CD8-positive, alpha-beta memory T cell (primary cell): Measurements from ENCODE around the gene SREBF1. TPM values are rescaled to one million over a fixed set of nuclear protein-coding genes. Genes with fewer than 3 reads are reported as not detected.
A peak's percentile ranks its signal among the peaks of the same experiment; 100 is the strongest.

Experiments used
- CTCF ChIA-PET: fragments of 350-600 bp; sonication (Branson Sonifier 250); formaldehyde crosslinking; loops from one replicate; lab custom pipeline; 2021; ENCODE audit warnings: antibody characterized with exemption; lab: Charles Lee
- POLR2A ChIA-PET: fragments of 350-600 bp; sonication (Branson Sonifier 250); formaldehyde crosslinking; loops from one replicate; lab custom pipeline; 2021; ENCODE audit warnings: antibody characterized with exemption; lab: Charles Lee
- DNase-seq, 5 donors: peaks; one replicate each; pipeline versions ENCODE4 v3.0.0 to v3.0.0-alpha.2; 2020 to 2022; ENCODE audit warnings: mixed read lengths in 1 of 5
- H3K27ac ChIP-seq: one replicate; pipeline ENCODE4 v1.7.0; 2013; ENCODE audit warnings: low read depth, mild to moderate bottlenecking, low read length, moderate library complexity
- H3K27me3 ChIP-seq: 2 replicates; pipeline ENCODE4 v1.7.0; 2013; ENCODE audit warnings: low read length, mild to moderate bottlenecking; ENCODE audit not compliant: insufficient read depth, poor library complexity, severe bottlenecking
- H3K36me3 ChIP-seq: 2 replicates; pipeline ENCODE4 v1.7.0; 2013; ENCODE audit warnings: mild to moderate bottlenecking, low read length, moderate library complexity; ENCODE audit not compliant: insufficient read depth
- H3K4me1 ChIP-seq: 2 replicates; pipeline ENCODE4 v1.7.0; 2013; ENCODE audit warnings: mild to moderate bottlenecking, low read length, moderate library complexity; ENCODE audit not compliant: insufficient read depth
- H3K4me3 ChIP-seq: 2 replicates; pipeline ENCODE4 v1.7.0; 2013; ENCODE audit warnings: mild to moderate bottlenecking, low read length
- H3K9me3 ChIP-seq: 2 replicates; pipeline ENCODE4 v1.7.0; 2013; ENCODE audit warnings: mild to moderate bottlenecking, low read length
- H3K27ac Mint-ChIP-seq, 8 donors: one replicate each; pipeline ENCODE4 v1.8.0; 2020 to 2021; ENCODE audit warnings: mixed read lengths in 8 of 8, mild to moderate bottlenecking in 6 of 8, inconsistent platforms in 3 of 8, moderate library complexity in 3 of 8
- H3K27me3 Mint-ChIP-seq, 2 donors: one replicate each; pipeline ENCODE4 v1.8.0; 2020 to 2021; ENCODE audit warnings: mixed read lengths in 2 of 2, mild to moderate bottlenecking in 1 of 2, moderate library complexity in 1 of 2
- H3K36me3 Mint-ChIP-seq, 3 donors: one replicate each; pipeline ENCODE4 v1.8.0; 2020 to 2021; ENCODE audit warnings: mixed read lengths in 3 of 3, inconsistent platforms in 1 of 3, mild to moderate bottlenecking in 1 of 3
- H3K4me1 Mint-ChIP-seq, 3 donors: one replicate each; pipeline ENCODE4 v1.8.0; 2020 to 2021; ENCODE audit warnings: mixed read lengths in 3 of 3, inconsistent platforms in 1 of 3, mild to moderate bottlenecking in 1 of 3
- H3K4me3 Mint-ChIP-seq, 7 donors: one replicate each; pipeline ENCODE4 v1.8.0; 2020 to 2021; ENCODE audit warnings: mixed read lengths in 7 of 7, mild to moderate bottlenecking in 6 of 7, moderate library complexity in 4 of 7, inconsistent platforms in 2 of 7
- H3K9me3 Mint-ChIP-seq, 5 donors: one replicate each; pipeline ENCODE4 v1.8.0; 2020 to 2022; ENCODE audit warnings: mixed read lengths in 5 of 5, mild to moderate bottlenecking in 3 of 5, moderate library complexity in 2 of 5, inconsistent platforms in 1 of 5
- polyA plus RNA-seq: library from polyadenylated mRNA; unstranded; fragments of 300-500 nt; fragmentation: Illumina TruSeq; gene quantifications from one replicate; pipeline ENCODE4 v1.2.3, GENCODE V29; 2021
- total RNA-seq, 2 experiments: library from RNA; stranded (reverse); gene quantifications; one replicate each; pipeline ENCODE4 v1.2.3, GENCODE V29; 2021

SREBF1 gene
- total and polyA plus RNA-seq, 3 experiments from 2014 or later: 16.4 to 29.6 (median 27.2) TPM

- no peak overlapping the region for H3K4me3 Mint-ChIP-seq
- POLR2A ChIA-PET: no interaction called here
- peak overlapping the region in 1 of 8 donors; percentile 36 for H3K27ac Mint-ChIP-seq
Measured at GRCh38 chr17:17866897-17867296, 30.1 kb upstream of the SREBF1 start.

GRCh38 chr17:17866425-17866824 is 29.6 kb upstream of the SREBF1 start:
- Histone ChIP-seq H3K9me3 (no peaks in the 10 kb centered on the region), H3K4me3 (no peak overlapping the region), H3K36me3 (peaks cover 9% of the 10 kb centered on the region), H3K27ac (no peak overlapping the region), H3K4me1 (peaks cover 11% of the 10 kb centered on the region), H3K27me3 (no peaks in the 10 kb centered on the region)
- Mint-ChIP-seq H3K27me3 (no peaks in the 10 kb centered on the region), H3K36me3 (peaks cover 0 to 45% (median 8%) of the 10 kb centered on the region in 3 donors), H3K4me1 (peaks cover 11 to 18% (median 14%) of the 10 kb centered on the region in 3 donors), H3K4me3 (no peak overlapping the region), H3K9me3 (no peaks in the 10 kb centered on the region), H3K27ac (no peak overlapping the region)
- ChIA-PET POLR2A (no interaction called here), CTCF (interaction anchor here (1.7 kb wide), 1 partner anchor 54 kb away, joined by 4 read pairs; no protein-coding TSS in a partner anchor)
- no peak for DNase-seq

More at GRCh38 chr17:17866897-17867296, 30.1 kb upstream of the SREBF1 start:
- Histone ChIP-seq H3K4me1 (peaks cover 11% of the 10 kb centered on the region), H3K9me3 (no peaks in the 10 kb centered on the region), H3K4me3 (no peak overlapping the region), H3K27me3 (no peaks in the 10 kb centered on the region), H3K36me3 (peaks cover 9% of the 10 kb centered on the region), H3K27ac (no peak overlapping the region)
- peaks cover 11 to 18% (median 14%) of the 10 kb centered on the region in 3 donors for H3K4me1 Mint-ChIP-seq
- H3K27me3 Mint-ChIP-seq: no peaks in the 10 kb centered on the region
- CTCF ChIA-PET: interaction anchor here (1.2 to 1.7 kb wide), 2 partner anchors 54 kb away, joined by 3 to 4 read pairs; no protein-coding TSS in a partner anchor
- H3K36me3 Mint-ChIP-seq: peaks cover 0 to 42% (median 7%) of the 10 kb centered on the region in 3 donors
- no peaks in the 10 kb centered on the region for H3K9me3 Mint-ChIP-seq
- DNase-seq: no peak

DNA sequence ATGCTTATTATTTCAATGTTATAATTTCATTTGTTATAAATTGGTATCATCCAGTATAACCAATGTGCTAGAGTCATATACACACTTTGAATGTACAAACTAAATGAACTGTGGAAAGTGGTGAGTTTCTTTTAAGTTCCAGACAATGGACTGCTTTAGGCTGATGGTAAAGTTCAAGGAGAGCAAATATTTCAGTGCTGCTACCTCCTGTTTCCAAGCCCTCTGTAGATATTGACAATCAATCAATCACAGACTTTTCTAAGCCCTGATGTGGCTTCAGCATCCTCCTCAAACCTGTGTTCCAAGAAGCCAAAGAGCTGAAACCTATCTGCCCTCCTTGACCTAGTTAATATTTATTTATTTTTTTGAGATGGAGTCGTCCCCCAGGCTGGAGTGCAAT is 28.2 kb upstream of the SREBF1 start:
- Histone ChIP-seq H3K27me3 (no peaks in the 10 kb centered on the region), H3K9me3 (no peaks in the 10 kb centered on the region), H3K36me3 (peaks cover 9% of the 10 kb centered on the region), H3K4me3 (no peak overlapping the region), H3K4me1 (peaks cover 20% of the 10 kb centered on the region), H3K27ac (no peak overlapping the region)
- ChIA-PET POLR2A (no interaction called here), CTCF (interaction anchor here (0.9 to 1.7 kb wide), 2 partner anchors 52 kb away, joined by 3 to 4 read pairs; no protein-coding TSS in a partner anchor)
- no peaks in the 10 kb centered on the region for H3K27me3 Mint-ChIP-seq
- no peaks in the 10 kb centered on the region for H3K9me3 Mint-ChIP-seq
- peaks cover 0 to 41% (median 8%) of the 10 kb centered on the region in 3 donors for H3K36me3 Mint-ChIP-seq
- H3K27ac Mint-ChIP-seq: peak overlapping the region in 1 of 8 donors; percentile 56
- H3K4me1 Mint-ChIP-seq: peaks cover 11 to 26% (median 20%) of the 10 kb centered on the region in 3 donors
- no peak for DNase-seq
- no peak overlapping the region for H3K4me3 Mint-ChIP-seq

DNA sequence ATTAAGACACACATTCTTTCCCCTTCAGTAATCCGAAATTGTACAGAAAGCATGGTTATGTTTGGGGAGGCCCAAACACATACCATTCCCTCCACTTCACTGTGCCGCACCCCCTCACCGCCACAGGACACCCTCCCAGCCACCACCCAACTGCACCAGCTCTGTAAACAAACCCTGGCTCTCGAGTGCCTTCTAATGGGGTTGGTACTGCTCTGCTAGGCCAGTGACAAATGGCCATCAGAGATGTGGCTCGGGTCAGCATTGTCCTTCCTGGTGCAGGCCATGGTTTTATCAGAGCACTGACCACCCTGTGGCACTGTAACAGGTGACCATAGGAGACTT is 24.0 kb upstream of the SREBF1 start:
- Mint-ChIP-seq H3K27ac (peak overlapping the region in 3 of 8 donors; percentile 67 to 84 (median 81)), H3K27me3 (no peaks in the 10 kb centered on the region), H3K9me3 (no peaks in the 10 kb centered on the region), H3K4me3 (no peak overlapping the region), H3K4me1 (peaks cover 11 to 27% (median 23%) of the 10 kb centered on the region in 3 donors), H3K36me3 (peaks cover 0 to 14% (median 1%) of the 10 kb centered on the region in 3 donors)
- ChIA-PET POLR2A (no interaction called here), CTCF (interaction anchor here (0.8 to 10.6 kb wide), 16 partner anchors 11 to 181 kb away, joined by 3 to 116 read pairs (median 5); no protein-coding TSS in a partner anchor)
- DNase-seq: no peak
- no peak overlapping the region for H3K27ac ChIP-seq
- no peak overlapping the region for H3K4me3 ChIP-seq
- H3K9me3 ChIP-seq: no peaks in the 10 kb centered on the region
- no peaks in the 10 kb centered on the region for H3K27me3 ChIP-seq
- no peaks in the 10 kb centered on the region for H3K36me3 ChIP-seq
- H3K4me1 ChIP-seq: peaks cover 32% of the 10 kb centered on the region

DNA sequence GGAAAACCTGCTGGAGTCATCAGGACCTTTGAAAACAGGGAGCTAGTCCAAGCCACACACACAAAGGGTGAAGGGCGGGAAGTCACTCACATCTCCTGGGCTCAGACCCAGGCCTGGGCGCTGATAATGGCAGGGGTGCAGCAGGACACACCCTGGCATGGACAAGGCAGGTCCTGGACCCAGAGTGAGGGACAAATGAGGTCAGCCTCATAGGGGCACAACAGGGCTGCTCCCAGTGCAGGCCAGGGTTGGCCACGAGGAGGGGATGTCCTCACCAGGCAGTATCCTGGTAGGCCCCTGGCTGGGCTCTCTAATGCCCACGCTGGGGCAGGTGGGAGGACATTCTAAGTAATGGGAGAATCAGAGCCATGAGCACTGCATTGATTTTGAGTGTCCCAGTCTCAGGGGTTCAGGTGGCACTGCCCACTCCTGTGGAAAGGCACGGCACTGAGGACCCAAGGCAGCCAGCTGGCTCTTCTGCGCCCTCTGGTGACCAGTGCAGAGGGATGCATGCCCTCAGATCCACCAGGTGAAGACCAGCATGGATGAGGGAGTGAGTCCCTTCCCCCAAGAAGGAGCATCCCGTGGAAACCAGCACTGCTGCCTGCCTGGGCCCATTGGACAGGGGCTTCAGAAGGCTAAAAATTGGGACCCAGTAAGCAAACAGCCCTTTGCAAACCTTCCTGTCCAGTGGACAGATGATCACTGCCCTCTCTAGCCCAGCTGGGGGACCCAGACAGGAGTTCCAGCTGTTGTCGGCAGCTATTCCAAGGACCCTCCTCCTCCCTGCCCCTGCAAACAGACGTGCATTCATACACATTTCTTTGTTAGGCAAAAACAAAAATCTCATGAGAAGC is 23.4 kb upstream of the SREBF1 start:
- H3K9me3 Mint-ChIP-seq: no peaks in the 10 kb centered on the region
- no peak overlapping the region for H3K27ac Mint-ChIP-seq
- DNase-seq: peak; percentile 60 to 79 (median 62)
- H3K27me3 ChIP-seq: no peaks in the 10 kb centered on the region
- H3K4me3 ChIP-seq: no peak overlapping the region
- peaks cover 37% of the 10 kb centered on the region for H3K4me1 ChIP-seq
- no peaks in the 10 kb centered on the region for H3K36me3 ChIP-seq
- peaks cover 11 to 31% (median 29%) of the 10 kb centered on the region in 3 donors for H3K4me1 Mint-ChIP-seq
- CTCF ChIA-PET: interaction anchor here (0.8 to 10.6 kb wide), 17 partner anchors 11 to 181 kb away, joined by 3 to 116 read pairs (median 4); no protein-coding TSS in a partner anchor
- H3K27ac ChIP-seq: no peak overlapping the region
- H3K27me3 Mint-ChIP-seq: no peaks in the 10 kb centered on the region
- POLR2A ChIA-PET: no interaction called here
- no peak overlapping the region for H3K4me3 Mint-ChIP-seq
- peaks cover 0 to 14% (median 1%) of the 10 kb centered on the region in 3 donors for H3K36me3 Mint-ChIP-seq
- no peaks in the 10 kb centered on the region for H3K9me3 ChIP-seq

DNA sequence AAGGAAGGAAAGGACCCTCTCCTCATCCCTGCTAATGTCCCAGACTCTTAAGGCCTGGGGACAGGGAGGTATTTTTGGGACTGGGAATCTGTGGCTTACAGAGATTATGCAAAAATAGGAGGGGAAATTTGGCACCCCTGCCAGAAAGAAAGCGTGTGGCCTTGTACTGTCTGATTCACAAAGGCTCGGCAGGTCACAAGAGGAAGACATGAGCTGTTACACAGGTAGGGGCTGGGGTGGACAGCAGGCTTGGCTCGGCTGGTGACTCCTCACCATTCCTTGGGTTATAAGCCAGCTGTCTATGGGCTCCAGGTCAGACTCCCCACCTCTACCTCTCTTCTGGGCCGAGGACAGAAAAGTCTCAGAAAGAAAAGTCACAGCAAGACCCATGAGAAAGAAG is 20.7 kb upstream of the SREBF1 start:
- Histone ChIP-seq H3K36me3 (no peaks in the 10 kb centered on the region), H3K27me3 (no peaks in the 10 kb centered on the region), H3K4me3 (no peak overlapping the region), H3K4me1 (peaks cover 31% of the 10 kb centered on the region), H3K9me3 (no peaks in the 10 kb centered on the region), H3K27ac (no peak overlapping the region)
- no peaks in the 10 kb centered on the region for H3K9me3 Mint-ChIP-seq
- H3K4me1 Mint-ChIP-seq: peaks cover 2 to 24% (median 17%) of the 10 kb centered on the region in 3 donors
- POLR2A ChIA-PET: no interaction called here
- CTCF ChIA-PET: interaction anchor here (0.9 to 10.6 kb wide), 4 partner anchors 21 to 177 kb away, joined by 3 to 116 read pairs (median 4); partner anchors contain the start of genes RAI1 and SREBF1
- peak overlapping the region in 1 of 8 donors; percentile 72 for H3K27ac Mint-ChIP-seq
- H3K36me3 Mint-ChIP-seq: peaks cover 0 to 11% (median 1%) of the 10 kb centered on the region in 3 donors
- no peak for DNase-seq
- no peak overlapping the region for H3K4me3 Mint-ChIP-seq
- H3K27me3 Mint-ChIP-seq: no peaks in the 10 kb centered on the region

GRCh38 chr17:17856386-17856785 is 19.6 kb upstream of the SREBF1 start:
- no peak overlapping the region for H3K27ac ChIP-seq
- H3K9me3 ChIP-seq: no peaks in the 10 kb centered on the region
- CTCF ChIA-PET: interaction anchor here (10.6 kb wide), 1 partner anchor 44 kb away, joined by 116 read pairs; no protein-coding TSS in a partner anchor
- POLR2A ChIA-PET: interaction anchor here (0.7 kb wide), 1 partner anchor 19 kb away, joined by 3 read pairs; no protein-coding TSS in a partner anchor
- H3K27me3 ChIP-seq: no peaks in the 10 kb centered on the region
- Mint-ChIP-seq H3K27ac (peak overlapping the region in 1 of 8 donors; percentile 77), H3K36me3 (peaks cover 0 to 8% (median 4%) of the 10 kb centered on the region in 3 donors), H3K9me3 (no peaks in the 10 kb centered on the region), H3K4me3 (no peak overlapping the region), H3K27me3 (no peaks in the 10 kb centered on the region), H3K4me1 (peaks cover 9 to 33% (median 27%) of the 10 kb centered on the region in 3 donors)
- DNase-seq: no peak
- peaks cover 42% of the 10 kb centered on the region for H3K4me1 ChIP-seq
- H3K36me3 ChIP-seq: no peaks in the 10 kb centered on the region
- H3K4me3 ChIP-seq: no peak overlapping the region
